GM18861 (cell line): ENCODE results near the gene EXPH5.
"Not testable (repeated sequence)": the region's sequence is repeated elsewhere in the genome, so short reads cannot be mapped to it uniquely, and the experiment has no call there.

Experiments
- ATAC-seq: cut with Tn5 transposase; IDR thresholded peaks from one replicate; pipeline ENCODE4 v1.9.1; 2021; ENCODE audit not compliant: unreplicated experiment

EXPH5 gene

DNA sequence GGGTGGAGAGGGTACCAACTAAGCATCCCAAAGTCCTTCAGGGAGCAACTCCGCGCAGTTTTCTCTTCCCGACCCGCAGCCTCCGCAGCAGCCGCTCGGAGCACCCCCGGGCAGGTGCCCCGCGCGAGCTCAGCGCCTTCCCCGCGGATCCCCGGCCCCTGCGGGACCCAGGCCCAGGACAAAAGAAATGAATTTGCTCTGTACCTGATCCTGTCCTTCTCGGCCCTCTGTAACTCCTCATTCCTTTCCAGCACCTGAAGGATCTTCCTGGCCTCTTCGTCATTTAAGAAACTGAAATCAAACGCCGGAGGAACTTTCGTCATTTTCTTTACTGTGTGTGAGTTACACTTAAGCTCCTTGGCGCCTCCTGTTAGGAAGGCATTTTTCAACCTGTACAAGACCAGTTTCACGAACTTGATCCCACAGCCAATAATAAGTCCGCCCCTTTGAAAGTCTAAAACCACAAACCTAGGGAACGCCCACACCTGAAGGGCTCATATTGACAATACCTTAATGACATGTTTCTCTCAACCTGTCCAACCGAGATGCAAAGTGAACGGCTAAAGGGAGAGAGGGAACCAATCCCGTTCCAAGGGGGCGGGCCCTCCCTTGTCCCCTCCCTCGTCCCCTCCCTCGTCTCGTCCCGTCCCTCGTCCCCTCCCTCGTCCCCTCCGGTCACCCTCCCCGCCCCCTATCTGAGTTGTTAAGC is at the start of gene EXPH5:
EXPH5 (minus strand) TSS at position 555 of the 709 bp plus-strand sequence; CDS start at position 323, 232 bp downstream.
- ATAC-seq: peak; percentile 95

DNA sequence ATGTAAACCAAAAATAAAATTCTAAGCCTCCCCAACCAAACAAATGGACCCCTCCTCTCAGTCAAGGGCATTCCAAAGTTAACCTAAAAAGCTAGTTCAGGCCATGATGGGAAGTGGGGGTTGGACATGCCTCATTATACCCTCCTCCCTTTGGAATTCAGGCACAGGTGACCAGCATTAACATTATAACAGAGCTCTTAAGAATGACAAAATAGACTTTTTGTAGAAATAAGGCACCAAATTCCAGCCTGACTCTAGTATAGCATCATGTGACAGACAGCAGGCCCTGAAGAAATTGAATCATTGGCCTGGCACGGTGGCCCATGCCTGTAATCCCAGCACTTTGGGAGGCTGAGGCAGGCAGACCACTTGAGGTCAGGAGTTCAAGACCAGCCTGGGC is 48.2 kb upstream of the EXPH5 start:
- ATAC-seq: not testable (repeated sequence)

- ATAC-seq: no peak
These were observed 45.6 kb upstream of the EXPH5 start for GRCh38 chr11:108639146-108639545.

DNA sequence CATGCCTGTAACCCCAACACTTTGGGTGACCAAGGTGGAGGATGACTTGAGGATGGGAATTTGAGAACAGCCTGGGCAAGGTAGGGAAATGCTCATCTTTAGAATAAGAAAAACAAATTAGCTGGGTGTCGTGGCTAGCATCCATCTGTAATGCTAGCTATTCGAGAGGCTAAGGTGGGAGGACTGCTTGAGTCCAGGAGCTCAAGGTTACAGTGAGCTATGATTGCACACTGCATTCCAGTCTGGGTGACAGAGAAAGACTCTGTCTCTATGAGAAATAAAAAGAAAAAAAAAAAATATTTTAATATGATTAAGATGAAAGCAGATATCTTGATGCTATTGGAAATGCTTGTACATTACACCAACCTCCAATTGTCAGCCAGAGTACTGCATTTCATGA is 42.7 kb upstream of the EXPH5 start:
- ATAC-seq: no peak

DNA sequence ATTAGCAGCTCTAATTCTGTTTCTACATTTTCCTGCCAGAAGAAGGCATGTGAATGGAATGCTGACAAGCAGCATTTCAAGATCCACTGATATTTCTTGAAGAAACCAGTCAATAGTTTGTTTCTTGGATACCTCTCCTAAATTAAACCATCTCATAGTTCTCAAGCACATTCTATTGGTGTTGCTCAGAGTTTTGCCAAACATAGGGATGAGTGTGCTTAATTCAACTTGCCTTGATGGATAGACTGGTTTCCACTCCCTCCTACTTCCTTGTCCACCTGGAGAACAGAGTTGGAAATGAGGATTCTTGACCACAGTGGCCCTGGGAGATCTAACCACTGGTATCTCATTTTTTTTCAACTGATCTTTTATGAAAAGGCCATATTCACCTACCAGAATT is 41.5 kb upstream of the EXPH5 start:
- no peak for ATAC-seq

DNA sequence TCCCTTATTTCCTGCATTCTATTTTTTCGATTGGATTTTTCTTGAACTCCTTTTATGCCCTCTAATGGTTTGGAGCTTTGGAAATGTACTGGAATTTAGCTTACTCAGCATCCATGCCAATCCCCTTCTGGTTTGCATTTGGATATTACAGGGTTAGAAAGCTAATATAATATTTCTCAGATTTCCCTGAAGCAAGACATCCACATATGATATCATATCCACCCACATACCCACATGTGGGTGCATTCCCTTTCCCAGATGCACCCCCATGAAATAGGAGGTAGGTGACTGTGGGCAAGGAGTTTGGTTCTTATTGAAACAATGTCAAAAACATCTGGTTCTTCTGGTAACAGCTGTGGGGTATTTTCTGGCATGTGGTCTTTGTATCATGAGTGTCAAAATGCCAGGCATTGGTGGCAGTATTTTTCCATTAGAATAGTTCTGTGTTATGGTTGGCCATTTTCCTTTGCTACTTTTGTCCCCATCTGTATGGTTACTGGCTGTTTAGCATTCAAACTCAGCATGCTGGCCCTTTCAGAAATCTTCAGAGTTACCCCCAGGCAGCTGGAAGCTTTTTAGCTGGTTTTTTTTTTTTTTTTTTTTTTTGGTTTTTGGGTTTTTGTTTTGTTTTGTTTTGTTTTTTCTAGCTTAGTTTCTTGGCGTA is 38.6 kb upstream of the EXPH5 start:
- no peak for ATAC-seq

GRCh38 chr11:108629274-108629673 is 35.7 kb upstream of the EXPH5 start:
- ATAC-seq: no peak

- ATAC-seq: no peak
These were observed 35.2 kb upstream of the EXPH5 start for GRCh38 chr11:108628812-108629211.

DNA sequence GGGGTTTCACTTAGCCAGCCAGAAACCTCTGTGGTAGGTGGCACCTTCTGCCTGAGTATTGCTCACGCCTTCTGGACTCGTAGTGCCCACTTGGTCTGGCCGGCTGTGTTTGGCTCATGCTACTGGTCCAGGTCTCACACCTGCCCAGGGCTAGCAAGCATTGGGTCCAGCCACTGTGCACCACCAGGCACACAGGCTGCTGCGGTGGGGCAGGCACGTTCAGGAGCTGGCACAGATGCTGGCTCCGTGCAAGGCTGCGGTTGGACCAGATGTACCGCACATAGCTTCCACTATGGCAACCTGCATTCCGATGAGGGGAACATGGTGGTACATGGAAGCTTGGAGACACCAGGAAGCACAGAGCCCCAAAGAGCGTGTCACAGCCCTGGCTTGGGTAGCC is 34.8 kb upstream of the EXPH5 start:
- ATAC-seq: no peak

- ATAC-seq: no peak
These were observed 30.8 kb upstream of the EXPH5 start for GRCh38 chr11:108624196-108624925.

DNA sequence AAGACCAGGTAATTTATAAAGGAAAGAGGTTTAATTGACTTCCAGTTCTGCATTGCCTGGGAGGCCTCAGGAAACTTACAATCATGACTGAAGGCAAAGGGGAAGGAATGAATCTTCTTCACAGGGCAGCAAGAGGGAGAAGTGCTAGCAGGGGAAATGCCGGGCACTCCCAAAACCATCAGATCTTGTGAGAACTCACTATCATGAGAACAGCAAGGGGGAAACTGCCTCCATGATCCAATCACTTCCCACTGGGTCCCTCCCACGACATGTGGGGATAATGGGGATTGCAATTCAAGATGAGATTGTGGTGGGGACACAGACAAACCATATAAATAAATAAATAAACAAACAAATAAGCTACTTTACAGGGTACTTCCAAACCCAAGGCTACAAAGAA is 28.8 kb upstream of the EXPH5 start:
- no peak for ATAC-seq

DNA sequence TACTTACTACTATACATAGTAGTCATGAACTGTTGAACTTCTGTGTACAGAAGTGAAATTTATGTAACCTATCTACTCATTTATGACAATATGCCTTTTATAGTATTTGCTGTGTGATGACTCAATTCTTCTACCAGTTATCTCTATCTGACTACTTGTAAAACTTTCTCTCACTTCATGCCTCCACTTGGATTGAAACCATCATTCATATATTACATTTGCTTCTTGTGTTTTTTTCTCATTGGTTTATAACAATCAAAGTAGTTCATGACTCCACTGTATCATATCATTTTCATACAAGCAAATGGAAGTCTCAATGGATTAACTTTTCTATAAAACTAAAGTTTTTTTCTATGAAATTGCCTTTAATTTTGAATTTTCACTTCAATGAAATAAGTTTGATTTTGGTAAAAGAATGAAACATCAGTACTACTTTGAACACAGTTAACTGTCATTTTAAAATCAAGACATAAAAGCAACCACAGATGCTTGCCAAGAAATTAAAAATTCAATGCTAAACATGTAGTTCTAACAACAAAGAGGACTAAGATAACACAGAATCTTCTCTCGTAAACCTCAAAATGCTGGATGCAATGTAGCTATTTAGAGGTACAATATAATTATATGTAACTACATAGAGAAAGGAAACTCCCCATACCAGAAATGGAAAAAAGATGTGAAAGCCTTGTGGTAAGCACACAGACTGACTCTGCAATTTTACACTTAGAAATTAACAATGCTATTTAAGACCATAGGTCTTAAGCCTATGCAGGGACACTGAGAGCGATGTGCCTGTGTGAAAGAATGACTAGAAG is 27.6 kb upstream of the EXPH5 start:
- peak; percentile 88 for ATAC-seq

- ATAC-seq: no peak
These were observed 25.0 kb upstream of the EXPH5 start for GRCh38 chr11:108618529-108618928.

- ATAC-seq: no peak
These were observed 23.5 kb upstream of the EXPH5 start for GRCh38 chr11:108617055-108617454.

DNA sequence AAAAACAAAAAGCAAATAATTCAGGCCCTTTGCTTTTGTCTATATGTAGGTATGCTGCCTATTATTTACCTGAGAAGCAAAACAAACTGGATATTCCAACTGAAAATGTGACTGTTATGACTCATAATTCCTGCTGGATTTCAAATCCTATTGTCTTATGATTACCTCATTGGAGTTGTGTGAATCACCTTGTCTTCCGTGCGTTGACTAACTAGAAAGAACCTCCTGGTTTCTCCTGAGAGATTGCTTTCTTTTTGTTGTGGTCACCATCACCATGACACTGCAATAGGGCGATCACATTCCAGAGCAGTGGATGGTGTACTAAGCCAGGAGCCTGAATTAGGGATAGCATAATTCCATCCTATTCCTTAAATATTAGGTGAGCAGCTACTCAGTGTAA is 23.0 kb upstream of the EXPH5 start:
- no peak for ATAC-seq

- no peak for ATAC-seq
These were observed 20.5 kb upstream of the EXPH5 start for GRCh38 chr11:108614086-108614485.

DNA sequence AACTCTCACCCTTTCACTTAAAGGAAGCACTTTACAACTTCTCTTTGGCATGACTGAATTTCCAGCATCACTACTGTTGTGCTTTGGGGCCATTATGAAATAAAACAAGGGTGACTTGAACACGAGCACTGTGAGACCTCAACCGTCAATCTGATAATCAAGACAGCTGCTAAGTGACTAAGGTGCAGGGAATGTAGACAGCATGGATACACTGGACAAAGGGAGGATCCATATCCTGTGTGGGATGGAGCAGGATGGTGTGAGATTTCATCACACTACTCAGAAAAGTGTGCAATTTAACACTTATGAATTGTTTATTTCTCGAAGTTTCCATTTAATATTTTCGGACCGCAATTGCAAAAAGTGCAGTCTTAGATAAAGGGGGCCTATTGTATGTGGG is 16.1 kb upstream of the EXPH5 start:
- ATAC-seq: no peak

- ATAC-seq: no peak
These were observed 15.0 kb upstream of the EXPH5 start for GRCh38 chr11:108608548-108608947.

- no peak for ATAC-seq
These were observed 13.1 kb upstream of the EXPH5 start for GRCh38 chr11:108606495-108607160.

- ATAC-seq: no peak
These were observed 12.5 kb upstream of the EXPH5 start for GRCh38 chr11:108606070-108606469.

DNA sequence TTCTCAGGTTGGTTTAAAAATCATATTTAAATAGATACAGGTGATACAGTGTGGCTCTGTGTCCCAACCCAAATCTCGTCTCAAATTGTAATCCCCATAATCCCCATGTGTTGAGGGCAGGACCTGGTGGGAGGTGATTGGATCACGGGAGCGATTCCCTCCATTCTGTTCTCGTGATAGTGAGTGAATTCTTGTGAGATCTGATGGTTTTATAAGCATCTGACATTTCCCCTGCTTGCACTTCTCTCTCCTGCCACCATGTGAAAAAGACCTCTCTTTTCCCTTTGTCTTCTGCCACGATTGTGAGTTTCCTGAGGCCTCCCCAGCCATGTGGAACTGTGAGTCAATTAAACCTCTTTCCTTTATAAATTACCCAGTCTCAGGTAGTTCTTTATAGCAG is 9.2 kb upstream of the EXPH5 start:
- ATAC-seq: not testable (repeated sequence)
